ENCODE results near the gene NDUFV3.
A peak's percentile ranks its signal among the peaks of the same experiment; 100 is the strongest.
"Not testable (repeated sequence)": the region's sequence is repeated elsewhere in the genome, so short reads cannot be mapped to it uniquely, and the experiment has no call there.

Gene NDUFV3

GRCh38 chr21:42911920-42912319, 18.8 kb downstream of the NDUFV3 start:
- not testable (repeated sequence) for H3K9ac ChIP-seq (ENCODE audit: low read depth, low read length); H3K4me1 ChIP-seq (ENCODE audit: control insufficient read depth, insufficient read depth, low read length); H3K27me3 ChIP-seq (ENCODE audit: control insufficient read depth, insufficient read depth, low read length); H3K9me3 ChIP-seq (ENCODE audit: control insufficient read depth, insufficient read depth, low read length); H3K4me3 ChIP-seq (ENCODE audit: low read depth, low read length)
- H3K36me3 ChIP-seq (ENCODE audit: control insufficient read depth, insufficient read depth, low read length): peaks cover 24% of the 10 kb centered on the region

GRCh38 chr21:42913476-42913875, 20.4 kb downstream of the NDUFV3 start:
- peaks cover 19% of the 10 kb centered on the region for H3K36me3 ChIP-seq (ENCODE audit: control insufficient read depth, insufficient read depth, low read length)
- H3K4me3 ChIP-seq (ENCODE audit: low read depth, low read length): no peak overlapping the region
- no peak overlapping the region for H3K9ac ChIP-seq (ENCODE audit: low read depth, low read length)
- no peaks in the 10 kb centered on the region for H3K9me3 ChIP-seq (ENCODE audit: control insufficient read depth, insufficient read depth, low read length)
- H3K27me3 ChIP-seq (ENCODE audit: control insufficient read depth, insufficient read depth, low read length): no peaks in the 10 kb centered on the region
- no peaks in the 10 kb centered on the region for H3K4me1 ChIP-seq (ENCODE audit: control insufficient read depth, insufficient read depth, low read length)

- no peak overlapping the region for H3K4me3 ChIP-seq (ENCODE audit: low read depth, low read length)
- no peaks in the 10 kb centered on the region for H3K9me3 ChIP-seq (ENCODE audit: control insufficient read depth, insufficient read depth, low read length)
- no peaks in the 10 kb centered on the region for H3K27me3 ChIP-seq (ENCODE audit: control insufficient read depth, insufficient read depth, low read length)
- no peak overlapping the region for H3K9ac ChIP-seq (ENCODE audit: low read depth, low read length)
- H3K36me3 ChIP-seq (ENCODE audit: control insufficient read depth, insufficient read depth, low read length): no peaks in the 10 kb centered on the region
- no peaks in the 10 kb centered on the region for H3K4me1 ChIP-seq (ENCODE audit: control insufficient read depth, insufficient read depth, low read length)
Observed at GRCh38 chr21:42918291-42918690, 25.2 kb downstream of the NDUFV3 start.

- Histone ChIP-seq H3K4me1 (ENCODE audit: control insufficient read depth, insufficient read depth, low read length) (peaks cover 7% of the 10 kb centered on the region), H3K36me3 (ENCODE audit: control insufficient read depth, insufficient read depth, low read length) (no peaks in the 10 kb centered on the region), H3K9ac (ENCODE audit: low read depth, low read length) (no peak overlapping the region), H3K27me3 (ENCODE audit: control insufficient read depth, insufficient read depth, low read length) (no peaks in the 10 kb centered on the region), H3K4me3 (ENCODE audit: low read depth, low read length) (no peak overlapping the region), H3K9me3 (ENCODE audit: control insufficient read depth, insufficient read depth, low read length) (no peaks in the 10 kb centered on the region)
Observed at GRCh38 chr21:42921927-42922326, 28.8 kb downstream of the NDUFV3 start.

- Histone ChIP-seq H3K36me3 (ENCODE audit: control insufficient read depth, insufficient read depth, low read length) (no peaks in the 10 kb centered on the region), H3K9ac (ENCODE audit: low read depth, low read length) (no peak overlapping the region), H3K4me1 (ENCODE audit: control insufficient read depth, insufficient read depth, low read length) (peaks cover 7% of the 10 kb centered on the region), H3K27me3 (ENCODE audit: control insufficient read depth, insufficient read depth, low read length) (no peaks in the 10 kb centered on the region), H3K4me3 (ENCODE audit: low read depth, low read length) (no peak overlapping the region), H3K9me3 (ENCODE audit: control insufficient read depth, insufficient read depth, low read length) (no peaks in the 10 kb centered on the region)
Observed at GRCh38 chr21:42922918-42923317, 29.8 kb downstream of the NDUFV3 start.

- no peaks in the 10 kb centered on the region for H3K9me3 ChIP-seq (ENCODE audit: control insufficient read depth, insufficient read depth, low read length)
- H3K4me3 ChIP-seq (ENCODE audit: low read depth, low read length): peak overlapping the region; percentile 30
- H3K36me3 ChIP-seq (ENCODE audit: control insufficient read depth, insufficient read depth, low read length): no peaks in the 10 kb centered on the region
- H3K4me1 ChIP-seq (ENCODE audit: control insufficient read depth, insufficient read depth, low read length): peaks cover 7% of the 10 kb centered on the region
- H3K27me3 ChIP-seq (ENCODE audit: control insufficient read depth, insufficient read depth, low read length): no peaks in the 10 kb centered on the region
- H3K9ac ChIP-seq (ENCODE audit: low read depth, low read length): peak overlapping the region; percentile 37
Observed at GRCh38 chr21:42923553-42924432, 30.7 kb downstream of the NDUFV3 start.

- Histone ChIP-seq H3K9me3 (ENCODE audit: control insufficient read depth, insufficient read depth, low read length) (no peaks in the 10 kb centered on the region), H3K27me3 (ENCODE audit: control insufficient read depth, insufficient read depth, low read length) (no peaks in the 10 kb centered on the region), H3K36me3 (ENCODE audit: control insufficient read depth, insufficient read depth, low read length) (no peaks in the 10 kb centered on the region), H3K4me3 (ENCODE audit: low read depth, low read length) (peak overlapping the region; percentile 30), H3K4me1 (ENCODE audit: control insufficient read depth, insufficient read depth, low read length) (peaks cover 7% of the 10 kb centered on the region), H3K9ac (ENCODE audit: low read depth, low read length) (peak overlapping the region; percentile 37)
Observed at GRCh38 chr21:42924433-42924751, 31.3 kb downstream of the NDUFV3 start.

- Histone ChIP-seq H3K4me1 (ENCODE audit: control insufficient read depth, insufficient read depth, low read length) (peaks cover 7% of the 10 kb centered on the region), H3K9me3 (ENCODE audit: control insufficient read depth, insufficient read depth, low read length) (no peaks in the 10 kb centered on the region), H3K4me3 (ENCODE audit: low read depth, low read length) (peak within 1 kb of the TSS; percentile 30), H3K27me3 (ENCODE audit: control insufficient read depth, insufficient read depth, low read length) (no peaks in the 10 kb centered on the region), H3K36me3 (ENCODE audit: control insufficient read depth, insufficient read depth, low read length) (no peaks in the 10 kb centered on the region), H3K9ac (ENCODE audit: low read depth, low read length) (peak within 1 kb of the TSS; percentile 47)
Observed at GRCh38 chr21:42925114-42925926, 32.2 kb downstream of the NDUFV3 start, which contains the start of gene ERVH48-1. TSS of gene ERVH48-1 (minus strand) at chr21:42925630. CDS start at chr21:42919006, 6,624 bp downstream.

- not testable (repeated sequence) for H3K4me1 ChIP-seq (ENCODE audit: control insufficient read depth, insufficient read depth, low read length); H3K36me3 ChIP-seq (ENCODE audit: control insufficient read depth, insufficient read depth, low read length); H3K4me3 ChIP-seq (ENCODE audit: low read depth, low read length); H3K9ac ChIP-seq (ENCODE audit: low read depth, low read length); H3K9me3 ChIP-seq (ENCODE audit: control insufficient read depth, insufficient read depth, low read length); H3K27me3 ChIP-seq (ENCODE audit: control insufficient read depth, insufficient read depth, low read length)
Observed at GRCh38 chr21:42927474-42928200, 34.5 kb downstream of the NDUFV3 start.

- H3K36me3 ChIP-seq (ENCODE audit: control insufficient read depth, insufficient read depth, low read length): no peaks in the 10 kb centered on the region
- no peaks in the 10 kb centered on the region for H3K27me3 ChIP-seq (ENCODE audit: control insufficient read depth, insufficient read depth, low read length)
- H3K4me1 ChIP-seq (ENCODE audit: control insufficient read depth, insufficient read depth, low read length): peaks cover 4% of the 10 kb centered on the region
- no peak overlapping the region for H3K4me3 ChIP-seq (ENCODE audit: low read depth, low read length)
- no peaks in the 10 kb centered on the region for H3K9me3 ChIP-seq (ENCODE audit: control insufficient read depth, insufficient read depth, low read length)
- H3K9ac ChIP-seq (ENCODE audit: low read depth, low read length): no peak overlapping the region
Observed at GRCh38 chr21:42929969-42930368, 36.9 kb downstream of the NDUFV3 start.

GRCh38 chr21:42931560-42932235, 38.6 kb downstream of the NDUFV3 start:
- no peak overlapping the region for H3K9ac ChIP-seq (ENCODE audit: low read depth, low read length)
- peaks cover 7% of the 10 kb centered on the region for H3K4me1 ChIP-seq (ENCODE audit: control insufficient read depth, insufficient read depth, low read length)
- no peaks in the 10 kb centered on the region for H3K9me3 ChIP-seq (ENCODE audit: control insufficient read depth, insufficient read depth, low read length)
- H3K4me3 ChIP-seq (ENCODE audit: low read depth, low read length): no peak overlapping the region
- H3K27me3 ChIP-seq (ENCODE audit: control insufficient read depth, insufficient read depth, low read length): no peaks in the 10 kb centered on the region
- no peaks in the 10 kb centered on the region for H3K36me3 ChIP-seq (ENCODE audit: control insufficient read depth, insufficient read depth, low read length)
